ENCODE results near the gene NDUFA13. TPM values are rescaled to one million over a fixed set of nuclear protein-coding genes. Genes with fewer than 3 reads are reported as not detected.

NDUFA13 gene
- polyA plus RNA-seq, 6 donors from 2014 or later: 226 to 324 (median 271) TPM

- peaks cover 0 to 3% (median 0%) of the 10 kb centered on the region in 7 donors for H3K9me3 Mint-ChIP-seq
- H3K36me3 Mint-ChIP-seq: no peaks in the 10 kb centered on the region
- peaks cover 9 to 59% (median 35%) of the 10 kb centered on the region in 3 donors for H3K27me3 Mint-ChIP-seq
- no peak overlapping the region for H3K27ac Mint-ChIP-seq
- no peak overlapping the region for H3K4me3 Mint-ChIP-seq
- peaks cover 12 to 18% (median 17%) of the 10 kb centered on the region in 3 donors for H3K4me1 Mint-ChIP-seq
- no peak for DNase-seq
- no peak for ATAC-seq (ENCODE audit: low read depth in 2 of 2)
These were observed 28.4 kb downstream of the NDUFA13 start for GRCh38 chr19:19544257-19544953.

GRCh38 chr19:19544954-19545591, 29.0 kb downstream of the NDUFA13 start:
- peaks cover 9 to 60% (median 37%) of the 10 kb centered on the region in 3 donors for H3K27me3 Mint-ChIP-seq
- H3K4me1 Mint-ChIP-seq: peaks cover 9 to 18% (median 12%) of the 10 kb centered on the region in 3 donors
- no peaks in the 10 kb centered on the region for H3K36me3 Mint-ChIP-seq
- no peak for ATAC-seq (ENCODE audit: low read depth in 2 of 2)
- DNase-seq: no peak
- H3K9me3 Mint-ChIP-seq: peaks cover 0 to 4% (median 0%) of the 10 kb centered on the region in 7 donors
- no peak overlapping the region for H3K4me3 Mint-ChIP-seq
- no peak overlapping the region for H3K27ac Mint-ChIP-seq

- H3K27ac Mint-ChIP-seq: no peak overlapping the region
- peaks cover 5 to 16% (median 8%) of the 10 kb centered on the region in 3 donors for H3K4me1 Mint-ChIP-seq
- H3K27me3 Mint-ChIP-seq: peaks cover 9 to 59% (median 37%) of the 10 kb centered on the region in 3 donors
- H3K4me3 Mint-ChIP-seq: no peak overlapping the region
- H3K9me3 Mint-ChIP-seq: peaks cover 0 to 3% (median 0%) of the 10 kb centered on the region in 7 donors
- no peak for ATAC-seq (ENCODE audit: low read depth in 2 of 2)
- H3K36me3 Mint-ChIP-seq: no peaks in the 10 kb centered on the region
- DNase-seq: no peak
These were observed 29.7 kb downstream of the NDUFA13 start for GRCh38 chr19:19545707-19546106.

GRCh38 chr19:19546751-19547162, 30.7 kb downstream of the NDUFA13 start:
- H3K4me3 Mint-ChIP-seq: no peak overlapping the region
- no peaks in the 10 kb centered on the region for H3K36me3 Mint-ChIP-seq
- peaks cover 0 to 7% (median 0%) of the 10 kb centered on the region in 3 donors for H3K4me1 Mint-ChIP-seq
- peaks cover 0 to 3% (median 0%) of the 10 kb centered on the region in 7 donors for H3K9me3 Mint-ChIP-seq
- ATAC-seq (ENCODE audit: low read depth in 2 of 2) (no peak), DNase-seq (no peak)
- H3K27me3 Mint-ChIP-seq: peaks cover 9 to 48% (median 27%) of the 10 kb centered on the region in 3 donors
- H3K27ac Mint-ChIP-seq: no peak overlapping the region

GRCh38 chr19:19547674-19548336, 31.8 kb downstream of the NDUFA13 start:
- ATAC-seq (ENCODE audit: low read depth in 2 of 2): no peak
- no peak overlapping the region for H3K27ac Mint-ChIP-seq
- H3K36me3 Mint-ChIP-seq: no peaks in the 10 kb centered on the region
- peaks cover 0 to 3% (median 0%) of the 10 kb centered on the region in 7 donors for H3K9me3 Mint-ChIP-seq
- DNase-seq: no peak
- peaks cover 4 to 38% (median 17%) of the 10 kb centered on the region in 3 donors for H3K27me3 Mint-ChIP-seq
- no peak overlapping the region for H3K4me3 Mint-ChIP-seq
- H3K4me1 Mint-ChIP-seq: no peaks in the 10 kb centered on the region

GRCh38 chr19:19548915-19549759, 33.1 kb downstream of the NDUFA13 start:
- no peak for DNase-seq
- H3K9me3 Mint-ChIP-seq: peaks cover 0 to 3% (median 0%) of the 10 kb centered on the region in 7 donors
- H3K36me3 Mint-ChIP-seq: no peaks in the 10 kb centered on the region
- peaks cover 4 to 25% (median 15%) of the 10 kb centered on the region in 3 donors for H3K27me3 Mint-ChIP-seq
- H3K27ac Mint-ChIP-seq: peak overlapping the region in 1 of 6 donors; percentile 26
- no peaks in the 10 kb centered on the region for H3K4me1 Mint-ChIP-seq
- H3K4me3 Mint-ChIP-seq: no peak overlapping the region
- no peak for ATAC-seq (ENCODE audit: low read depth in 2 of 2)

- no peak for ATAC-seq (ENCODE audit: low read depth in 2 of 2)
- H3K36me3 Mint-ChIP-seq: no peaks in the 10 kb centered on the region
These were observed 33.9 kb downstream of the NDUFA13 start for GRCh38 chr19:19549804-19550464.

GRCh38 chr19:19550485-19550929, 34.5 kb downstream of the NDUFA13 start:
- DNase-seq (no peak), ATAC-seq (ENCODE audit: low read depth in 2 of 2) (no peak)
- no peaks in the 10 kb centered on the region for H3K36me3 Mint-ChIP-seq
- peaks cover 0 to 3% (median 0%) of the 10 kb centered on the region in 7 donors for H3K9me3 Mint-ChIP-seq
- H3K4me1 Mint-ChIP-seq: peaks cover 0 to 2% (median 0%) of the 10 kb centered on the region in 3 donors
- peaks cover 4 to 31% (median 15%) of the 10 kb centered on the region in 3 donors for H3K27me3 Mint-ChIP-seq
- no peak overlapping the region for H3K27ac Mint-ChIP-seq
- no peak overlapping the region for H3K4me3 Mint-ChIP-seq

More at GRCh38 chr19:19549804-19550464, 33.9 kb downstream of the NDUFA13 start:
- Mint-ChIP-seq H3K4me1 (peaks cover 0 to 2% (median 0%) of the 10 kb centered on the region in 3 donors), H3K9me3 (peaks cover 0 to 3% (median 0%) of the 10 kb centered on the region in 7 donors), H3K4me3 (no peak overlapping the region), H3K27me3 (peaks cover 4 to 31% (median 15%) of the 10 kb centered on the region in 3 donors), H3K27ac (no peak overlapping the region)
- DNase-seq: no peak

- Mint-ChIP-seq H3K27ac (peak overlapping the region in 1 of 6 donors; percentile 66), H3K36me3 (no peaks in the 10 kb centered on the region), H3K9me3 (peaks cover 0 to 3% (median 0%) of the 10 kb centered on the region in 7 donors), H3K4me1 (peaks cover 0 to 2% (median 0%) of the 10 kb centered on the region in 3 donors), H3K4me3 (no peak overlapping the region), H3K27me3 (peaks cover 4 to 31% (median 15%) of the 10 kb centered on the region in 3 donors)
- ATAC-seq (ENCODE audit: low read depth in 2 of 2) (no peak), DNase-seq (no peak)
These were observed 35.2 kb downstream of the NDUFA13 start for GRCh38 chr19:19550972-19551852.

- Mint-ChIP-seq H3K27ac (no peak overlapping the region), H3K27me3 (peaks cover 4 to 31% (median 15%) of the 10 kb centered on the region in 3 donors), H3K9me3 (peaks cover 0 to 3% (median 0%) of the 10 kb centered on the region in 7 donors), H3K4me3 (no peak overlapping the region), H3K36me3 (no peaks in the 10 kb centered on the region), H3K4me1 (peaks cover 0 to 2% (median 0%) of the 10 kb centered on the region in 3 donors)
- no peak for ATAC-seq (ENCODE audit: low read depth in 2 of 2)
- DNase-seq: no peak
These were observed 35.8 kb downstream of the NDUFA13 start for GRCh38 chr19:19551853-19552192.

GRCh38 chr19:19552798-19553197, 36.8 kb downstream of the NDUFA13 start:
- Mint-ChIP-seq H3K27ac (no peak overlapping the region), H3K4me1 (peaks cover 0 to 2% (median 0%) of the 10 kb centered on the region in 3 donors), H3K4me3 (no peak overlapping the region), H3K27me3 (peaks cover 4 to 26% (median 15%) of the 10 kb centered on the region in 3 donors), H3K36me3 (no peaks in the 10 kb centered on the region), H3K9me3 (peaks cover 0 to 3% (median 0%) of the 10 kb centered on the region in 7 donors)
- DNase-seq (no peak), ATAC-seq (ENCODE audit: low read depth in 2 of 2) (no peak)
